ENCODE results near the gene NPAS3.

NPAS3 gene

GRCh38 chr14:33736299-33736825 lies 797.7 kb downstream of the NPAS3 start:
- DNase-seq, result no peak

DNA sequence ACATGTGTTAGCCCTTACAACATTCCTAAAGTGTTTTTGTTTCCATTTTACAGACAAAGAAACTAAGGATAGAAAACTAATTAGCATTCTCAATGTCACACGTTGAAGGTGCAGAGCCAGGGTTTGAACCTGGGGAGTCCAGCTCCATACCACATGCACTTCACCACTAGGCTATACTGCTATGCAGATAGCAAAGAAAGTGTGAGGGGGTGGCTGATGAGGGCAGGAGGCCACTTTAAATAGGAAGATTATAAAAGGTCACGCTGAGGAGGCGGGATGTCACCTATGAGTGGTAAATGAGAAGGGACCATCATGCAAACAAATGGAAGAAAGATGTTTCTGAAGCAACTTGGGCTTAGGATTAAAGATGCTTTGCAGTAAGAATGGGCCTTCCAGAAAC lies 798.3 kb downstream of the NPAS3 start:
- no peak for DNase-seq

GRCh38 chr14:33737446-33737845 lies 798.8 kb downstream of the NPAS3 start:
- no peak for DNase-seq

GRCh38 chr14:33738029-33738428 lies 799.4 kb downstream of the NPAS3 start:
- no peak for DNase-seq

- DNase-seq, result no peak
Measured at GRCh38 chr14:33738491-33738890, 799.8 kb downstream of the NPAS3 start.

GRCh38 chr14:33740531-33740930 lies 801.9 kb downstream of the NPAS3 start:
- no peak for DNase-seq

DNA sequence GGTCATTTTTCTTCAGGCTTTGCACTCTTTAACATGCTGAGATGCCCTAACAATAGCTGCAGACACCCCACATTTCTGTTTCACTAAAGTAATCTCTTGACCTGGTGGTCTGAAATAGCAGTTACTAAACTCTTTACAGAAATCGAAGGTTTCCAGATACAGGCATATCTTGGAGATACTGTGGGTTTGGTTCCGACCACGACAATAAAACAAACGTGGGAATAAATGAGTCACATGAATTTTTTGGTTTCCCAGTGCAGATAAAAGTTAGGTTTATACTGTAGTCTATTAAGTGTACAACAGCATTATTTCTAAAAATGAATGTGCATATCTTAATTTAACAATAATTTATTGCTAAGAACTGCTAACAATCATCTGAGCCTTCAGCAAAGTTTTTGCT lies 803.5 kb downstream of the NPAS3 start:
- no peak for DNase-seq

- no peak for DNase-seq
Measured at GRCh38 chr14:33745163-33745562, 806.5 kb downstream of the NPAS3 start.

GRCh38 chr14:33747749-33748148 lies 809.1 kb downstream of the NPAS3 start:
- DNase-seq, result no peak

- no peak for DNase-seq
Measured at GRCh38 chr14:33754261-33754660, 815.6 kb downstream of the NPAS3 start.

DNA sequence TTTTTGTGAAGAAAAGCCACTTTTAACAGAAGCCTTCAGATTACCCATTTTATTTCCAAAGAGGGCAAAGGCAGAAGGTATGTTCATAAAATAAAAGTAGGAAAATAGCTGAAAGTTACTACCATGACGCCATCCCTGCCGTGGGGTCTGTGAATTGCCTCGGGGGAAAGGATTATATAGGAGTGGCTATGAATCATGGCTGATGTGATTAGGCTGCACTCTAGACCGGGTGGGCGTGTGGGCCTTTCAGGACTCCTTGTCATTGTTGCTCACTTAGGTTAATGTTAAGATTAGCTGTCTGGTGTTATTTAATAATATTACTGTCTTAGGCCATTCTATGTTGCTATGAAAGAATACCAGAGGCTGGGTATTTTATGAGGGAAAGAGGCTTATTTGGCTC lies 816.7 kb downstream of the NPAS3 start:
- DNase-seq, result no peak

- DNase-seq, result no peak
Measured at GRCh38 chr14:33756833-33757232, 818.2 kb downstream of the NPAS3 start.

- DNase-seq, result no peak
Measured at GRCh38 chr14:33758547-33758946, 819.9 kb downstream of the NPAS3 start.

DNA sequence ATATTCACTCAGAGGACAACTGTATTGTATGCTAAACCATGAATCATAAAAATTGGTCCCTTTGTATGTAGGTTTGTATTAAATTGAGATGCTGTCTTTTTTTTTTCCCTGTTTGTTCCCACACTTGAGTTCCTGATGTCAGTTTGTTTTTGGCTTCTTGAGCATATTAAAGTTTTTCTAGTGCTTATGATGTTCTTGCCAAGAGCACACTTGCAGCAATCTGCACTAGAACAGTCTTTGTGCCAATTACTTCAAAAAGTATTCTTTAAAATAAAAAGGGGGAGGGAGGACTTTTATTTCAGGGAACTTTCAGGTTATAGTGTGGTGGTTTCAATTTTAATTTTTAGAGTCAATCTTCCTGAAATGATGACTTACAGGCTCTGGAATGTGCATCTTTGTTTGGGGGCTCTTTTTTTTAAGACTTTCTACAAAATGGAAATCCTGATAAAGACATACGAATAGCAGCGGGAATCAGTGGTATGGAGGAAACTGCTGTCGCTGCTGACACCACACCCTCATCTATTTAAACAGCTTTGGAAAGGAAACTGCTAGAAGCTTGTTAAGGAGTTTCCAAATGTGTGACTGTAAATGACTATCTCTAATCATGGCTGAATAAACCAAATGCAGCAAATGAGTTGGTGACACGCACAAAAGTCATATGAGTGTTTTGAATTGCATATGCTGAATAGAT lies 823.6 kb downstream of the NPAS3 start:
- no peak for DNase-seq

- no peak for DNase-seq
Measured at GRCh38 chr14:33764876-33765650, 826.4 kb downstream of the NPAS3 start.

- DNase-seq, result no peak
Measured at GRCh38 chr14:33767586-33768457, 829.1 kb downstream of the NPAS3 start.

DNA sequence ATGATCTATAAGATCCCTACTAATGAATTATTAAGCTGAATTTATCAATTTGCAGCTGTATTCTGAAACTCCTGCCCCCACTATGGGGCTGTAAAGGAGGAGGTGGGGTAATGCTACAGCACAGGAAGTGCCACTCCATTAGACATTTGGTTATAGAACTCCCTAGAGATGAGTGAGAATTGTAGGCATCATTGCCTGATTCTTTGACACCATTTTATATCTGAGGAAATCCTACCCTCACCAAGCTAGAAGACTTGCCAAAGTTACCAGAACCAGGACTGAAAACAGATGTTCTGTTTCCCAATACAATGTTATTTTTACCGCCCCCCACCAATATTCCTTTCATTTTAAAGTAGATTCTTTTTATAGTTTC lies 829.8 kb downstream of the NPAS3 start:
- no peak for DNase-seq

DNA sequence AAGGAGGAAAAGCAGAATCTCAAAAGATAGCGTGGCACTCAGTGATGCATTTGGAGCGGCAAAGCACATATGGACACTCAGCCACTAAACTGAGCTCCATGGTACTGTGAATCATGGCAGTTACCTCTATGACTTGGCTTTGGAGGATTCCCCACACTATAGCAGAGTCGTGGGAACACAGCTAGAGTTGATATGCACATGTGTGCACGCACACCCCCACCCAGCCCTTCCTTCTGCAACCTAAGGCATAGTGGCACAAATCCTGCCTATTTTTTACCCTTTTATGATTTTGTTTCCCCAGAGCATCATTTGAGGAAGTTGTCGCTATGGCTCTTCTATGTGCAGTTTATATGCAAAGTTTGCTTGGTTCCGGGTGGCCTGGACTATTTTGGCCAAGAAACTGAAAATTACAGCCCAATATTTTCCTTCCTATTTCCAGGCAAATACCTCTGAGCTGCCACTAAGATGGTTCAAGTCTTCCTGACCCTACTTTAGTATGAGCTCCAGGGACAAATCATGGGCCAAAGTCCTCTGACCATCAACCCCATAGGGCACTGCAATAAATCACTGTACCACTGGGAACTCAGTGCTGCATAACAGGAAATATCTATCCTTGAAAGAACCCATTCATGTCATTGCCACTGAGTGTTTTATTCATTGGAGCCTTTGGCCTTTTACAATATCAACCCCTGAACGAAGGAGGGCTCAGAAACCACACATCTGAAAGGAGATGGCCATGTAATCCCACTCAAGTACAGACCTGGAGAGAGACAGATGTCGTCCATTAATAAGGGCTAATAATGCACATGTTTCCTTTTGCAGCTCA lies 834.7 kb downstream of the NPAS3 start:
- DNase-seq, result no peak

GRCh38 chr14:33774161-33774560 lies 835.5 kb downstream of the NPAS3 start:
- DNase-seq, result no peak

DNA sequence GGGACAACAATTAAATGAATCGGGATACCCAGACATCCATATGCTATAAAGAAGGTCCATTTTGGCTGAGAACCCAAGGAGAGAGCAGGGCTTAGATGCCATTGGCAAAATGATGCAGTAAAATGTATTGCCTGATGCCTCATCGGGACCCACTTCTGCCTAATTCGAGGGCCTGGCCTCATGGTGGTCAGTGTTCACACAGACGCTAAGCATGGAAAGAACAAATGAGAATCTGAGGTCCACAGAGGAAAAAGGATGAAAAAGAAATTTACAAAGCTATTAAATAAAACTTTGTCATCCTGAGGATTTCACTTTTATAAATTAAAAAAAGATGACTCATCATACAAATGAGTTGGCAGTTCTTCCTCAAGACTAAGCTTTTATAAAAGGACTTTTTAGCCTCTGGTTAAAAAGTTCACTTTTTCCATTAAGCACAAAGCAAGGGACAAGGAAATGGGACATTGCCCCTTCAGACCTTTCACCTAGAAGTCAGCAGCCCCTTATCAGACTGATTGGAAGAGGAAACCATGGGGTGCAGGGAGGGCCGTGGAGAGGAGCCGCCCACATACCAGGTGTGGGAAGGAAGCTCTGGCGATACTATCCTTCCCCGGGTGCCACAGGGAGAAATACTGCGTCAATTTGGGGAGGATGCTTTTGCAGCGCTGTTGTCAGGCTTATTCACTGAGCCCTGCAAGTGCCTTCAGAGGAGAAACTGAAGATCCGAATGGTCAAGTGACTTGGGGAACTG lies 836.2 kb downstream of the NPAS3 start:
- no peak for DNase-seq

DNA sequence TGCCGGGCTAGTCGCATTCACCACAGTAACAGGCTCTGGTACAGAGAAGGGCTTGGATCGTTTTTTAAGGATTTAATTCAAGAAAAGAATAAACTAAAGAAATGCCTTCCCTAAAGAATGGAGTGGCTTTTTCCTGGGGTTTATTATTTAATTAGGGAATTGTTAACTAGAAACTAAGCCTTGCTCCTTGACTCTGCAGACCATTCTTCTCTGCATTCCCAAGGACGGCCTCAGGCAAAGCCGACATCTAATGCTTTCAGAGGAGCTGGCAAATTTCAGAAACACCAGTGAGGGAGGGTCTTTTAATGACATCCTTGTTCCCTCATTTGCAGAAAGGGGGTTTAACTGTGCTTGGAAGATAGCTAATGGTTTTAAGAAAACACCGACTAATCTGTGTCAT lies 838.2 kb downstream of the NPAS3 start:
- no peak for DNase-seq

GRCh38 chr14:33777681-33778080 lies 839.0 kb downstream of the NPAS3 start:
- no peak for DNase-seq

Data from KG1 (cell line).